Smooth muscle cell (in vitro differentiated cells): ENCODE results near the gene LIX1. TPM values are rescaled to one million over a fixed set of nuclear protein-coding genes. Genes with fewer than 3 reads are reported as not detected.
A peak's percentile ranks its signal among the peaks of the same experiment; 100 is the strongest.

Source experiments
- DNase-seq: peaks from one replicate; lab custom pipeline; 2025; ENCODE audit not compliant: unreplicated experiment; lab: John Stamatoyannopoulos, UW
- H2AFZ ChIP-seq: fragments of 200-600 bp; sonication (generic); 2 replicates; pipeline ENCODE4 v1.6.0; 2016; ENCODE audit warnings: antibody characterized with exemption, low read depth, mild to moderate bottlenecking
- H3F3A ChIP-seq: fragments of 200-600 bp; sonication (generic); 2 replicates; pipeline ENCODE4 v1.6.0; 2017; ENCODE audit warnings: antibody characterized with exemption, low read depth
- H3K27ac ChIP-seq: fragments of 200-600 bp; sonication (generic); 2 replicates; pipeline ENCODE4 v1.5.1; 2016; ENCODE audit warnings: low read depth, mild to moderate bottlenecking
- H3K27me3 ChIP-seq: fragments of 200-600 bp; sonication (generic); 2 replicates; pipeline ENCODE4 v1.6.1; 2016; ENCODE audit warnings: low read depth, mild to moderate bottlenecking
- H3K36me3 ChIP-seq: fragments of 200-600 bp; sonication (generic); 2 replicates; pipeline ENCODE4 v1.5.1; 2016; ENCODE audit warnings: low read depth
- H3K4me1 ChIP-seq: fragments of 200-600 bp; sonication (generic); 2 replicates; pipeline ENCODE4 v1.5.1; 2016; ENCODE audit warnings: low read depth
- H3K4me2 ChIP-seq: fragments of 200-600 bp; sonication (generic); 2 replicates; pipeline ENCODE4 v1.6.0; 2016; ENCODE audit warnings: mild to moderate bottlenecking
- H3K4me3 ChIP-seq: fragments of 200-600 bp; sonication (generic); 2 replicates; pipeline ENCODE4 v1.5.1; 2016; ENCODE audit warnings: mild to moderate bottlenecking
- H3K79me2 ChIP-seq: fragments of 200-600 bp; sonication (generic); 2 replicates; pipeline ENCODE4 v1.6.0; 2016; ENCODE audit warnings: low read depth, mild to moderate bottlenecking
- H3K9ac ChIP-seq: fragments of 200-600 bp; sonication (generic); 2 replicates; pipeline ENCODE4 v1.6.0; 2016; ENCODE audit warnings: low read depth
- H3K9me3 ChIP-seq: fragments of 200-600 bp; sonication (generic); replicated peaks from 2 replicates; pipeline ENCODE4 v1.5.1; 2016; ENCODE audit warnings: low read depth
- H4K20me1 ChIP-seq: fragments of 200-600 bp; sonication (generic); 2 replicates; pipeline ENCODE4 v1.6.0; 2016; ENCODE audit warnings: low read depth
- CTCF ChIP-seq: fragments of 200-600 bp; sonication (generic); IDR thresholded peaks from 2 replicates; pipeline ENCODE4 v1.5.1; 2017; ENCODE audit warnings: borderline replicate concordance, mild to moderate bottlenecking, antibody characterized with exemption; ENCODE audit not compliant: insufficient read depth, poor library complexity, severe bottlenecking
- WGBS: methylation state at CpG from one replicate; pipeline ENCODE4 v1.1.7; 2016; ENCODE audit warnings: low lambda C conversion rate; 5-methylcytosine and 5-hydroxymethylcytosine counted together
- polyA plus RNA-seq: library from polyadenylated mRNA; unstranded; fragments of >200 nt; fragmentation: Nextera tagmentation; extraction: Ambion mirVana; gene quantifications from 2 replicates; pipeline ENCODE4 v1.2.1, GENCODE V29; 2016
- total RNA-seq: library from RNA; depleted of rRNA; stranded (reverse); fragments of >200 nt; gene quantifications from 2 replicates; pipeline ENCODE4 v1.2.3, GENCODE V29; 2014

The LIX1 gene
- total and polyA plus RNA-seq, 2 experiments from 2014 or later = 20.1 to 21.8 TPM

- 80% methylated on average over 2 of the region's 2 CpGs for WGBS
- TF ChIP-seq CTCF = no peak
- no peaks in the 10 kb centered on the region for H3K36me3 ChIP-seq
Measured at GRCh38 chr5:97149709-97150108, 7.3 kb upstream of the LIX1 start.

GRCh38 chr5:97148288-97148687 lies 5.9 kb upstream of the LIX1 start:
- Histone ChIP-seq H3K9me3 (no peaks in the 10 kb centered on the region), H3K4me2 (no peak overlapping the region), H2AFZ (no peak overlapping the region), H4K20me1 (no peaks in the 10 kb centered on the region), H3K36me3 (no peaks in the 10 kb centered on the region), H3K27ac (no peak overlapping the region), H3K9ac (no peak overlapping the region), H3F3A (no peaks in the 10 kb centered on the region), H3K79me2 (no peaks in the 10 kb centered on the region), H3K4me3 (no peak overlapping the region), H3K27me3 (no peaks in the 10 kb centered on the region), H3K4me1 (peaks cover 17% of the 10 kb centered on the region)
- no peak for DNase-seq
- TF ChIP-seq CTCF = no peak
- WGBS = 57% methylated on average over 3 of the region's 3 CpGs

More at GRCh38 chr5:97149709-97150108, 7.3 kb upstream of the LIX1 start:
- H3K9ac ChIP-seq = no peak overlapping the region
- no peaks in the 10 kb centered on the region for H3F3A ChIP-seq
- peaks cover 17% of the 10 kb centered on the region for H3K4me1 ChIP-seq
- H3K79me2 ChIP-seq = no peaks in the 10 kb centered on the region
- H3K4me2 ChIP-seq = no peak overlapping the region
- no peaks in the 10 kb centered on the region for H4K20me1 ChIP-seq
- H3K9me3 ChIP-seq = no peaks in the 10 kb centered on the region
- no peak overlapping the region for H3K27ac ChIP-seq
- no peak overlapping the region for H3K4me3 ChIP-seq
- H3K27me3 ChIP-seq = no peaks in the 10 kb centered on the region
- no peak for DNase-seq
- no peak overlapping the region for H2AFZ ChIP-seq

GRCh38 chr5:97143704-97144103 lies 1.3 kb upstream of the LIX1 start:
- no peak for TF ChIP-seq CTCF
- DNase-seq = no peak
- Histone ChIP-seq H3K9me3 (no peaks in the 10 kb centered on the region), H3K4me2 (no peak overlapping the region), H3K4me1 (peaks cover 30% of the 10 kb centered on the region), H3K27ac (no peak overlapping the region), H3K9ac (no peak overlapping the region), H3K79me2 (peaks cover 30% of the 10 kb centered on the region), H2AFZ (no peak overlapping the region), H3K4me3 (no peak overlapping the region), H3K27me3 (no peaks in the 10 kb centered on the region), H4K20me1 (no peaks in the 10 kb centered on the region), H3F3A (no peaks in the 10 kb centered on the region), H3K36me3 (no peaks in the 10 kb centered on the region)
- WGBS = 98% methylated on average over 2 of the region's 2 CpGs

GRCh38 chr5:97141539-97141938 lies 872 bp downstream of the LIX1 start:
- Histone ChIP-seq H3K79me2 (peaks cover 46% of the 10 kb centered on the region), H3K4me1 (peaks cover 41% of the 10 kb centered on the region), H3K4me3 (peak overlapping the region; percentile 46), H3K9me3 (no peaks in the 10 kb centered on the region), H3K36me3 (no peaks in the 10 kb centered on the region), H3K27me3 (no peaks in the 10 kb centered on the region), H4K20me1 (no peaks in the 10 kb centered on the region), H2AFZ (peak overlapping the region; percentile 78), H3F3A (no peaks in the 10 kb centered on the region), H3K27ac (peak overlapping the region; percentile 32), H3K9ac (peak overlapping the region; percentile 29), H3K4me2 (peak overlapping the region; percentile 80)
- TF ChIP-seq CTCF = no peak
- no peak for DNase-seq
- WGBS = 27% methylated on average over 2 of the region's 2 CpGs
